GM18867 (cell line): ENCODE measurements around the gene TIMM21.
A peak's percentile ranks its signal among the peaks of the same experiment; 100 is the strongest.

ENCODE experiments used
- ATAC-seq: cut with Tn5 transposase; IDR thresholded peaks from one replicate; pipeline ENCODE4 v1.9.1; 2021; ENCODE audit warnings: mild to moderate bottlenecking, moderate library complexity; ENCODE audit not compliant: unreplicated experiment

The TIMM21 gene

GRCh38 chr18:74147779-74148542 is at the start of gene TIMM21, which contains the start of gene FBXO15:
Gene TIMM21 (plus strand): TSS chr18:74148523. CDS start chr18:74148809, 286 bp downstream.
Gene FBXO15 (minus strand): TSS chr18:74147834. CDS start chr18:74147785, 49 bp downstream.
- ATAC-seq = peak; percentile 92

- no peak for ATAC-seq
These were observed 39.9 kb upstream of the TIMM21 start for GRCh38 chr18:74108460-74108859.

GRCh38 chr18:74110149-74110548 is 38.2 kb upstream of the TIMM21 start:
- no peak for ATAC-seq

- ATAC-seq = no peak
These were observed 37.3 kb upstream of the TIMM21 start for GRCh38 chr18:74110976-74111375.

- no peak for ATAC-seq
These were observed 34.6 kb upstream of the TIMM21 start for GRCh38 chr18:74113711-74114110.

- no peak for ATAC-seq
These were observed 34.2 kb upstream of the TIMM21 start for GRCh38 chr18:74114116-74114515.

GRCh38 chr18:74115046-74115445 is 33.3 kb upstream of the TIMM21 start:
- no peak for ATAC-seq

- peak; percentile 64 for ATAC-seq
These were observed 31.4 kb upstream of the TIMM21 start for GRCh38 chr18:74116633-74117554.

- ATAC-seq = no peak
These were observed 25.1 kb upstream of the TIMM21 start for GRCh38 chr18:74123200-74123599.

- ATAC-seq = no peak
These were observed 23.7 kb upstream of the TIMM21 start for GRCh38 chr18:74124642-74125041.

- no peak for ATAC-seq
These were observed 21.4 kb upstream of the TIMM21 start for GRCh38 chr18:74126684-74127655.

GRCh38 chr18:74128159-74128558 is 20.2 kb upstream of the TIMM21 start:
- ATAC-seq = no peak

- no peak for ATAC-seq
These were observed 17.2 kb upstream of the TIMM21 start for GRCh38 chr18:74131124-74131523.

GRCh38 chr18:74132201-74132600 is 16.1 kb upstream of the TIMM21 start:
- ATAC-seq = no peak

GRCh38 chr18:74137920-74138538 is 10.3 kb upstream of the TIMM21 start:
- ATAC-seq = no peak

- no peak for ATAC-seq
These were observed 8.9 kb upstream of the TIMM21 start for GRCh38 chr18:74139411-74139810.

GRCh38 chr18:74139888-74140287 is 8.4 kb upstream of the TIMM21 start:
- ATAC-seq = peak; percentile 38

- ATAC-seq = no peak
These were observed 7.7 kb upstream of the TIMM21 start for GRCh38 chr18:74140582-74140981.

- ATAC-seq = no peak
These were observed 6.7 kb upstream of the TIMM21 start for GRCh38 chr18:74141667-74142066.

GRCh38 chr18:74142252-74142651 is 6.1 kb upstream of the TIMM21 start:
- no peak for ATAC-seq
